K562 (cell line): ENCODE measurements around the gene LCP2. TPM values are rescaled to one million over a fixed set of nuclear protein-coding genes. Genes with fewer than 3 reads are reported as not detected.

ENCODE experiments used
- ATAC-seq: fragments of 200-7000 bp; cut with Tn5 transposase; 3 replicates; pipeline ENCODE4 v1.9.1; 2020; ENCODE audit warnings: moderate library complexity
- BruUV-seq: library from RNA; stranded (reverse); fragments of 400-500 nt; replicated peaks from 2 replicates; lab custom pipeline; 2021; lab: Mats Ljungman, UMichigan
- CTCF ChIA-PET: fragments of 300-600 bp; formaldehyde crosslinking; extraction: SDS; loops from one replicate; lab custom pipeline; 2021; ENCODE audit warnings: low intra/inter-chr PET ratio; lab: Yijun Ruan, JAX
- POLR2A ChIA-PET: fragments of 300-600, 350-650 bp; sonication (Branson Sonifier 250); formaldehyde crosslinking; extraction: SDS; loops from one replicate; lab custom pipeline; 2021; ENCODE audit warnings: antibody characterized with exemption, inconsistent platforms; lab: Yijun Ruan, JAX
- DNase-seq, 4 experiments: peaks; one replicate each; pipeline versions ENCODE4 v3.0.0 to v3.0.0-alpha.2; 2011 to 2018; ENCODE audit warnings: low spot score in 3 of 4, mixed read lengths in 3 of 4; ENCODE audit errors: extremely low read depth in 1 of 4
- FAIRE-seq: peaks from 2 replicates; lab custom pipeline; 2011; peaks lifted over from hg19 to GRCh38; lab: Jason Lieb, UNC
- H2AFZ ChIP-seq: 2 replicates; pipeline ENCODE4 v1.6.0; 2011; ENCODE audit warnings: low read depth, low read length, control low read depth, inconsistent platforms
- H3K27ac ChIP-seq: fragments of 200-600 bp; 3 replicates; pipeline ENCODE4 v1.8.0; 2011; ENCODE audit warnings: low read depth, mild to moderate bottlenecking, control low read depth, inconsistent platforms, low read length, moderate library complexity, mixed read lengths; ENCODE audit errors: extremely low read depth
- H3K27me3 ChIP-seq, 2 experiments: fragments of 300-600 bp in 1 of 2; 2 replicates in 1 of 2; 3 replicates in 1 of 2; pipeline versions ENCODE4 v1.6.0 to v1.8.0; 2011; ENCODE audit warnings: inconsistent platforms in 2 of 2, low read length in 2 of 2, mild to moderate bottlenecking in 1 of 2, mixed read lengths in 1 of 2, moderate library complexity in 1 of 2; ENCODE audit not compliant: control insufficient read depth in 2 of 2, insufficient read depth in 2 of 2
- H3K36me3 ChIP-seq: fragments of 300-600 bp; 3 replicates; pipeline ENCODE4 v1.8.0; 2011; ENCODE audit warnings: mild to moderate bottlenecking, low read length, inconsistent platforms; ENCODE audit not compliant: control insufficient read depth, insufficient read depth
- H3K4me1 ChIP-seq, 2 experiments: fragments of 200-600 bp in 1 of 2; replicated peaks in 1 of 2; 2 replicates in 1 of 2; 3 replicates in 1 of 2; pipeline versions ENCODE4 v1.5.1 to v1.8.0; 2011; ENCODE audit warnings: inconsistent platforms in 2 of 2, low read length in 2 of 2, mild to moderate bottlenecking in 1 of 2, mixed read lengths in 1 of 2, moderate library complexity in 1 of 2; ENCODE audit not compliant: control insufficient read depth in 2 of 2, insufficient read depth in 2 of 2
- H3K4me2 ChIP-seq: 2 replicates; pipeline ENCODE4 v1.6.1; 2011; ENCODE audit warnings: low read length, control low read depth, inconsistent platforms, mixed read lengths; ENCODE audit not compliant: insufficient read depth
- H3K4me3 ChIP-seq: fragments of 200-600 bp; sonication (generic), shearing (Covaris generic); 2 replicates; pipeline ENCODE4 v1.5.1; 2016; ENCODE audit warnings: control low read depth, inconsistent platforms
- H3K79me2 ChIP-seq: fragments of 200-600 bp; 3 replicates; pipeline ENCODE4 v1.8.0; 2011; ENCODE audit warnings: low read length, inconsistent platforms; ENCODE audit not compliant: control insufficient read depth, insufficient read depth
- H3K9ac ChIP-seq, 2 experiments: 2 replicates each; pipeline versions ENCODE4 v1.6.0 to v1.6.1; 2011; ENCODE audit warnings: low read depth in 2 of 2, low read length in 2 of 2, control low read depth in 1 of 2, inconsistent platforms in 1 of 2, mild to moderate bottlenecking in 1 of 2, mixed read lengths in 1 of 2; ENCODE audit not compliant: insufficient read depth in 1 of 2
- H3K9me1 ChIP-seq: one replicate; pipeline ENCODE4 v1.6.0; 2011; ENCODE audit warnings: inconsistent platforms, mild to moderate bottlenecking, low read length, moderate library complexity; ENCODE audit not compliant: control insufficient read depth, insufficient read depth
- H3K9me3 ChIP-seq: replicated peaks from 2 replicates; pipeline ENCODE4 v1.5.1; 2011; ENCODE audit warnings: low read depth, low read length, inconsistent platforms; ENCODE audit not compliant: control insufficient read depth, insufficient read depth
- H4K20me1 ChIP-seq: replicated peaks from 2 replicates; pipeline ENCODE4 v1.6.1; 2011; ENCODE audit warnings: low read length, inconsistent platforms, mixed read lengths; ENCODE audit not compliant: control insufficient read depth, insufficient read depth
- CEBPB ChIP-seq: fragments of 450-650 bp; IDR thresholded peaks from 2 replicates; pipeline ENCODE4 v1.6.1; 2016; ENCODE audit warnings: missing genetic modification characterization, missing compliant biosample characterization
- CREM ChIP-seq: IDR thresholded peaks from 2 replicates; pipeline ENCODE4 v1.6.1; 2014; ENCODE audit warnings: antibody characterized with exemption, low read depth
- HCFC1 ChIP-seq: IDR thresholded peaks from 2 replicates; pipeline ENCODE4 v1.6.1; 2012; ENCODE audit warnings: low read depth, low read length, improper control_type of control experiment
- HDGF ChIP-seq: fragments of 450-650 bp; IDR thresholded peaks from 2 replicates; pipeline ENCODE4 v1.6.1; 2016
- HOXB6 ChIP-seq: fragments of 250-450 bp; sonication (Bioruptor Pico); IDR thresholded peaks from 2 replicates; pipeline ENCODE4 v1.5.1; 2022; ENCODE audit warnings: mild to moderate bottlenecking, borderline replicate concordance
- NR0B1 ChIP-seq: fragments of 450-650 bp; IDR thresholded peaks from one replicate; pipeline ENCODE4 v1.6.1; 2018; ENCODE audit warnings: mild to moderate bottlenecking, moderate library complexity; ENCODE audit not compliant: partially characterized antibody
- NR2C1 ChIP-seq, 2 experiments: fragments of 450-650 bp; IDR thresholded peaks; 2 replicates each; pipeline ENCODE4 v1.6.1; 2017; ENCODE audit warnings: mild to moderate bottlenecking in 2 of 2, antibody characterized with exemption in 1 of 2, inconsistent platforms in 1 of 2, missing compliant biosample characterization in 1 of 2, missing genetic modification characterization in 1 of 2
- RB1 ChIP-seq: fragments of 450-650 bp; IDR thresholded peaks from 2 replicates; pipeline ENCODE4 v1.6.1; 2017; ENCODE audit warnings: low read depth, mild to moderate bottlenecking
- SMARCB1 ChIP-seq: IDR thresholded peaks from 2 replicates; pipeline ENCODE4 v1.6.1; 2011; ENCODE audit warnings: improper control_type of control experiment, low read depth; ENCODE audit not compliant: insufficient read length
- SOX6 ChIP-seq: fragments of 450-650 bp; IDR thresholded peaks from 2 replicates; pipeline ENCODE4 v1.6.1; 2014; ENCODE audit warnings: mild to moderate bottlenecking
- TFE3 ChIP-seq: fragments of 450-650 bp; formaldehyde crosslinking; IDR thresholded peaks from 2 replicates; pipeline ENCODE4 v1.4.0; 2020; ENCODE audit warnings: mild to moderate bottlenecking, mixed read lengths
- TRIM25 ChIP-seq: fragments of 450-650 bp; IDR thresholded peaks from 2 replicates; pipeline ENCODE4 v1.7.0; 2016; ENCODE audit warnings: borderline replicate concordance
- U2AF2 ChIP-seq: fragments of 200-400 bp; formaldehyde crosslinking; optimal IDR thresholded peaks from 2 replicates; pipeline ENCODE3; 2017; ENCODE audit warnings: low read depth, mild to moderate bottlenecking, low read length
- ZBTB1 ChIP-seq: sonication (generic); formaldehyde crosslinking; IDR thresholded peaks from 2 replicates; pipeline ENCODE4 v1.8.1; 2023; ENCODE audit warnings: missing genetic modification reagents, low read depth, mild to moderate bottlenecking, borderline replicate concordance
- ZC3H8 ChIP-seq: fragments of 450-650 bp; IDR thresholded peaks from 2 replicates; pipeline ENCODE4 v1.6.1; 2017
- ZNF436 ChIP-seq: fragments of 250-450, 450-650 bp; sonication (Bioruptor Pico); formaldehyde crosslinking; IDR thresholded peaks from 2 replicates; pipeline ENCODE4 v1.7.0; 2020; ENCODE audit warnings: mild to moderate bottlenecking
- in situ Hi-C: fragments of 300-500 bp; cut with MboI; formaldehyde crosslinking; loops from 4 replicates; pipeline ENCODE4 v1.15.0; 2018; ENCODE audit warnings: inconsistent platforms, mixed read lengths
- intact Hi-C: fragments of 100-400 bp; cut with micrococcal nuclease; formaldehyde crosslinking; loops from 2 replicates; pipeline ENCODE4 v1.14.2; 2022
- polyA plus RNA-seq, 8 experiments: library from polyadenylated mRNA; depleted of rRNA in 4 of 8; stranded (reverse) in 5 of 8; unstranded in 3 of 8; fragments of >200 nt; fragmentation: Nextera tagmentation in 2 of 8; fragmentation: Illumina TruSeq in 1 of 8; extraction: Ambion mirVana in 2 of 8; extraction: Trizol in 1 of 8; gene quantifications; 2 replicates each; pipeline versions ENCODE4 v1.2.1 to v1.2.3, GENCODE V29; 2011 to 2014; ENCODE audit warnings: inconsistent platforms in 1 of 8, missing spikeins in 1 of 8
- total RNA-seq, 7 experiments: library from RNA; depleted of rRNA in 6 of 7; stranded (reverse); fragments of >200 nt in 6 of 7; fragmentation: Illumina TruSeq in 2 of 7; extraction: Trizol in 2 of 7; gene quantifications; 2 replicates each; pipeline versions ENCODE4 v1.2.1 to v1.2.3, GENCODE V29; 2011 to 2021; ENCODE audit warnings: low replicate concordance in 1 of 7

LCP2 gene
- total and polyA plus RNA-seq, 9 of the 15 experiments (the other 6 are each of a cell fraction or from before 2014, with no cell fraction given) = 4.0 to 31.3 (median 14.6) TPM

DNA sequence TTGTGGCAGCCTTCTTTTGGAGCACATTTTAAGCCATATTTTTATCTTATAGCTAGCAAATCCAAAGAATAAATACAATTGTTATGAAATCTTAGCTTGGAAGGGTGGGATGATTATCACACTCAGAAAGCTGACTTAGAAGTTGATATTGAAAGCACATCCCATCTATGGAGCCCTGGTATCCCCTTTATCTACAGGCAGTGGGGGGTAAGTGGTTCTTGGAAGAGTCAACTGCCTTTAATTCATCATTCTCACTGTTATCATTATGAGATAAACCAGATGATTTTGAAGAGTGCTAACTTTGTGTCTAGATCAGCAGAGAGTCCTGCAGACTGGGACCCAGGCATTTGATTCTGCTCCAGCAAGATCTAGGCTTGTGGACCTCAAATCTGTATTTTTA lies 3.0 kb downstream of the LCP2 start:
- H3K27ac ChIP-seq = no peak overlapping the region
- TF ChIP-seq RB1 = no peak
- TF ChIP-seq CREM = no peak
- no peak for TF ChIP-seq ZNF436 (CRISPR knock-in tag)
- TF ChIP-seq SMARCB1 = no peak
- no peak for TF ChIP-seq ZC3H8
- TF ChIP-seq CEBPB (tag) = no peak
- no peak for TF ChIP-seq HCFC1
- no peak for TF ChIP-seq TFE3 (CRISPR knock-in tag)
- no peak for TF ChIP-seq HDGF
- TF ChIP-seq NR2C1 (IDR thresholded peaks at IDR 0.05) = no peak
- no peak for TF ChIP-seq NR2C1 (tag; IDR thresholded peaks at IDR 0.05)
- no peak for TF ChIP-seq ZBTB1
- TF ChIP-seq U2AF2 = no peak
- TF ChIP-seq NR0B1 = no peak
- TF ChIP-seq TRIM25 = no peak
- no peak for TF ChIP-seq SOX6
- TF ChIP-seq HOXB6 (CRISPR knock-in tag) = no peak
- TF ChIP-seq, all 486 proteins: peak for 0
- CTCF ChIA-PET = no interaction called here
- no peak overlapping the region for H2AFZ ChIP-seq
- no peaks in the 10 kb centered on the region for H3K9me1 ChIP-seq
- H3K79me2 ChIP-seq = peaks cover 39% of the 10 kb centered on the region
- H3K36me3 ChIP-seq = 0 out of 3 replicates have a peak, but pooled peaks cover 5% of the 10 kb centered on the region
- no peaks in the 10 kb centered on the region; the same call in 1 of the 2 replicates for H4K20me1 ChIP-seq
- in situ Hi-C loops (no loop called here), intact Hi-C loops (no loop called here)
- DNase-seq (no peak), FAIRE-seq (no peak), ATAC-seq (no peak)
- no peak overlapping the region for H3K4me3 ChIP-seq
- H3K4me1 ChIP-seq = peaks cover 0 to 24% of the 10 kb centered on the region in 2 experiments; a peak in 3 of 5 replicates
- POLR2A ChIA-PET = interaction anchor here (0.5 to 2.7 kb wide), 2 partner anchors 12 to 75 kb away, joined by 4 to 8 read pairs; no protein-coding TSS in a partner anchor
- peak overlapping the region; percentile 28 for H3K4me2 ChIP-seq
- H3K9me3 ChIP-seq = no peaks in the 10 kb centered on the region
- no peaks in the 10 kb centered on the region for H3K27me3 ChIP-seq
- no peak overlapping the region for H3K9ac ChIP-seq
- BruUV-seq = no TSS peak
